A549 treated with DMSO at 1 μM for 4 hours (cell line): ENCODE measurements around the gene PMIS2. TPM values are rescaled to one million over a fixed set of nuclear protein-coding genes. Genes with fewer than 3 reads are reported as not detected.

ENCODE experiments used
- total RNA-seq: library from RNA; stranded (reverse); fragments of 200-300 nt; extraction: Qiagen RNA extraction; gene quantifications from 5 replicates; pipeline ENCODE4 v1.2.3, GENCODE V29; 2022; ENCODE audit warnings: low read depth

The PMIS2 gene
- total RNA-seq, result not detected in 5 replicates

DNA sequence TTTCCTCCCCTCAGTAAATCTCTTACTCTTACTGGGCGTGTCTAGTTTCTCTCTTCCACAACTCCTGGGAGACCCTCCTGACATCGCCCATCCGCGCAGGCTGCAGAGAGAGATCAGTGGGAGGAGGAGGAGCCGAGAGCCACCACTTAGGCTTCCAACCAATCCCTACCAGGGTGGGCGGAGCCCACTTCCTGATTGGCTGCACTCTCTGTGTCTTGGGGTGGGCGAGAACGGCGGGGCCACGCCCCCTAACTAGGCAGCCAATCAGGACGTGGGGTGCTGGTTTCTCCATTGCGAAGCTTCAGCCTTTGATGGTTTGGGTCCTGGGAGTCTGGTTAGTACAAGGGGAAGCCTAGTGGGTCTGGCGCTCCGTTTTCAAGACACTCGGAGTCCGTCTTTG lies at the start of gene PMIS2:
PMIS2 (plus strand) TSS at position 326 of the 400 bp plus-strand sequence. CDS start 87 bp downstream, outside the sequence.

DNA sequence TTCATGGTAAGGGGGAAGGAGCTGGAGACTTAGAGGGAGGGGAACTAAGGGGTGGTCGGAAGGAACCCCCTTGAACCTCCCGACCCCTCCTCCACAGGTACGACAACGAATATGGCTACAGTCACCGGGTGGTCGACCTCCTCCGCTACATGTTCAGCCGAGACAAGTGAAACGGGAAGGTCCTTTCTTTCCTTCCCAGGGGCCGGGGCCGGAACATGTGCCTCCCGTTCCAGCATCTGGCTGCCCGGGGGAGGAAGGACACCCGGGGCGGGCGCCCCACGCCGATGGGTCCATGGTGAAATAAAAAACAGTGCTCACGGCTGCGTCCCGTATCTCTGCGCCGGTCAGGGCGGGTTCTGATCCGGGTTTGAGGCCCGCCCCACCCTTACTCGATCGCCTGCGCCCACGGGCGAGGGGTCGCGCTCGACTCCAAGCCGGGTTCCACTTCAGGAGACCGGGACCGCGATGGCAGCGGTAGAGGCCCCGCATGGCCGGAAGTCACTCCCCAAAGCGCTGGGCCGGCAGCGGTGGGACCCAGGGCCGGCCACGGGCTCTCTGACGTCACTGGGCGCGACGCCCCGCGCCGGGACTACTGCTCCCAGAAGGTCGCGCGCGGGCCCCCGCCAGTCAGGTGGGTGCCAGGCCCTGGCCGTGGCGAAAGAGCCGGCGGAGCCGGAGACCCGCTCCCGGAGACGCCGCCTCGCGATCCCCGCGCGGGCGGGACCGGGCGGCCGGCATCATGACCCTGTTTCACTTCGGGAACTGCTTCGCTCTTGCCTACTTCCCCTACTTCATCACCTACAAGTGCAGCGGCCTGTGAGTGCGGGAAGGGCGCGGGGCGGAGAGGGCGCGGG lies 40.7 kb upstream of the PMIS2 start, which contains the start of gene TMEM147:
TMEM147 (plus strand) TSS at position 626 of the 854 bp plus-strand sequence; CDS start at position 740, 114 bp downstream.

DNA sequence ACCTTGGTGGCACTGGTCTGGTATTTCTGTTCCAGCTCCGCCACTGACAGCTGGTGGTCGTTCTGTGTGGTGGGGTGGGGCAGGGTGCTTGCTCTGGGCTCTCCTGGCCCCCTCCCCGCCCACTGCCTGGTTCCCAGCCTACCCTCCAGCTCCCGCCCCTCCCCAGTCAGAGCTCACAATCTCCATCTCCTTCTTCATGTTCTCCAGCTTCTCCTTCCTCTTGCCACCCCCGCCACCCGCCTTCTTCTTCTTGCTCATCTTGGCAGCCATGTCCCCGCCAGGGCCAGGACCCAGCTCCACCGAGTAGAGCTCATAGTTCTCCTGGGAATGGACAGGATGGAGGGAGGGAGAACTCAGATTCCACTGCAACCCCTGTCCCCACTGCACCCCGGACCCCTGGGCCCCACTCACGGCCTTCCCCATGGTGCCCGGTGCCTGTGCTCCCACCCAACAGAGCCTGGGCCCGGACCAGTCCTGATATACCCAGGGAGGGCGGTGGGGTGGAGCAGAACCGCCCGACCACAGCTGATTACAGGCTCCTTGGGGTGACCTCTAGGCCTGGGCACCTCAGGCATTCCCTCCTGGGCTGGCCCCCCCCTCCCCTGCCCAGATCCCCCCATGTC lies 22.7 kb upstream of the PMIS2 start, which contains the start of gene ATP4A:
ATP4A (minus strand) TSS at position 452 of the 623 bp plus-strand sequence; CDS start at position 423, 29 bp downstream.

DNA sequence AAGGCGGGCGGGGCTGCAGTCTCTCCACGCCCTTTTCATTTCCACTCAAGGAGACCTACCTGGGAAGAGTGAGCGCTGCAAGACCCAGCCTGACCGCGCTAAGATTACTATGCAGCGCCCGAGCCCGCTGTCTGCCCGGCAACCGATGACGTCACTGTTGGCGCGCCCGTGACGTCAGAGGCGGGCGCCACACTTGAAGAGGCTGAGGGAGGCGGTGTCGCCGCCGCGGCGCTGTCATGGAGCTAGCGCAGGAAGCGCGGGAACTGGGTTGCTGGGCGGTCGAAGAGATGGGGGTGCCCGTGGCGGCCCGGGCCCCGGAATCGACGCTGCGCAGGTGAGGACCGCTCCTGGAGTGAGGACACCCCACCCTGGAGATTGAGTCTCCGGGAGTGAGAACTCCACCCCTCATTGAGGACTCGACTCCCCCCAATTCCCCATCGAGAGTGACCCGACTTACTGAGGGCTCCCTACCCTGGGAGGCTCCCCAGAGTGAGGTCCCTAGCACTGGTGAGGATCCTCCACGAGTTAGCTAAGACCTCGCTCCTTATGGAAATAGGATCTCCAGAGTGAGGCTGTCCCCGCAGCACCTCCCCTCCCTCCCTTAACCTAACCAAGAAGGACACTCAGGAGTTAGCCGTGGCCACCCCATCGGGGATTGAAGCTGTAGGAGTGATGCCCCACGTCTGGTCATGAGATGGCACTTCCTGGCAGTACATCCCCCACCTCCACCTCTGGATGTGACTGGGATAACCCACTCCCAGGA lies 26.8 kb downstream of the PMIS2 start, which contains the start of gene HAUS5:
HAUS5 (plus strand) TSS at position 177 of the 763 bp plus-strand sequence; CDS start at position 237, 60 bp downstream.

DNA sequence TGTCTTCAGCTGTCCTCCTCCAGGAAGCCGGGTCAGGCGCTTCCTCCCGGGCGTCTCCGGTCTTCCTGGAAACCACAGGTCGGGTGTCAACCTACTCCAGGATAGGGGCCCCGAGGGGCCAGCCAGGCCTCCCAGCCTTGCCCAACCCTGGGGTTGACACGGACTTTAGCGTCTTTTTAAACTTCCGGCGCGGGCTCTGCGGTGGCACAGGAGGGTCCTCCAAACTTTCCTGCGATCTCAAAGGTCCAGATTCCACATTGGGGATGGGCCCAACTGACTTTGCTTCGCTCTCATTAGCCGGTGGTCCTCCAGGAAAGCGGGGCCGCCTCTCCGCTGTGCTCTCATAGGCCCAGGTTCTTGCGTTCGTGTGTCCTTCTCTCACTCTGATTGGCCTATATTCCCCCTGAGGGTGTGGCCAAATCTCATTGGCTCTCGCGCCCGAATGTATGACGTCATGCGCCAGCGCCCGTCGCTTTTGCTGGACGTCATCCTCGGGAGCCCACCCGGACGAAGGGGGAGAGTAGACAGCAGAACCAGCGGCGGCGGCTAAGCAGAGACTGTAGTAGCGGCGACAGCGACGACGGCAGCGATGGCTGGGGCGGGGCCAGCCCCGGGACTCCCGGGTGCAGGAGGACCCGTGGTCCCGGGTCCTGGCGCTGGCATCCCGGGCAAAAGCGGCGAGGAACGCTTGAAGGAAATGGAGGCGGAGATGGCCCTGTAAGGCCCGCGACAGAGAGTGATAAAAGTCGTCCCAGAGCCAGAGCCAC lies 42.8 kb downstream of the PMIS2 start, which contains the start of gene RBM42:
RBM42 (plus strand) TSS at position 472 of the 767 bp plus-strand sequence; CDS start at position 590, 118 bp downstream.

Other genes with a start within 250 kb of the PMIS2 start
- not detected in 5 replicates for gene FFAR1, start 238.3 kb upstream of the PMIS2 start, total RNA-seq
- not detected in 5 replicates for gene FFAR3, start 227.7 kb upstream of the PMIS2 start, total RNA-seq
- gene GPR42, start 215.1 kb upstream of the PMIS2 start, total RNA-seq, result not detected in 5 replicates
- 0.05 TPM in 1 of 5 replicates, not detected in the others for gene FFAR2, start 137.9 kb upstream of the PMIS2 start, total RNA-seq
- not detected in 5 replicates for gene KRTDAP, start 95.7 kb upstream of the PMIS2 start, total RNA-seq
- gene DMKN, start 72.5 kb upstream of the PMIS2 start, total RNA-seq, result 27.3 to 37.1 TPM (median 33.6 TPM) in 5 replicates
- gene SBSN, start 57.9 kb upstream of the PMIS2 start, total RNA-seq, result 2.7 to 3.9 TPM (median 3.0 TPM) in 5 replicates
- not detected in 5 replicates for gene GAPDHS, start 52.7 kb upstream of the PMIS2 start, total RNA-seq
- 350 to 445 TPM (median 403 TPM) in 5 replicates for gene TMEM147, start 40.5 kb upstream of the PMIS2 start, total RNA-seq
- 0.10 TPM in 1 of 5 replicates, not detected in the others for gene ATP4A, start 22.5 kb upstream of the PMIS2 start, total RNA-seq
- gene HAUS5, start 26.6 kb downstream of the PMIS2 start, total RNA-seq, result 10.8 to 18.4 TPM (median 15.7 TPM) in 5 replicates
- 147 to 213 TPM (median 187 TPM) in 5 replicates for gene RBM42, start 42.9 kb downstream of the PMIS2 start, total RNA-seq
- gene ETV2, start 55.6 kb downstream of the PMIS2 start, total RNA-seq, result 2.1 to 3.1 TPM (median 2.3 TPM) in 5 replicates
- 1,270 to 1,573 TPM (median 1,320 TPM) in 5 replicates for gene COX6B1, start 62.1 kb downstream of the PMIS2 start, total RNA-seq
- 0.64 to 1.2 TPM (median 0.84 TPM) in 5 replicates for gene UPK1A, start 80.3 kb downstream of the PMIS2 start, total RNA-seq
- 0.05 TPM in 1 of 5 replicates, not detected in the others for gene ZBTB32, start 118.4 kb downstream of the PMIS2 start, total RNA-seq
- gene KMT2B, start 131.8 kb downstream of the PMIS2 start, total RNA-seq, result 47.8 to 63.3 TPM (median 58.5 TPM) in 5 replicates
- 10.2 to 13.0 TPM (median 11.9 TPM) in 5 replicates for gene IGFLR1, start 156.3 kb downstream of the PMIS2 start, total RNA-seq
- 23.0 to 29.3 TPM (median 28.6 TPM) in 5 replicates for gene U2AF1L4, start 159.2 kb downstream of the PMIS2 start, total RNA-seq
- gene PSENEN, start 159.5 kb downstream of the PMIS2 start, total RNA-seq, result 273 to 299 TPM (median 279 TPM) in 5 replicates
- 20.7 to 27.8 TPM (median 21.4 TPM) in 5 replicates for gene LIN37, start 162.4 kb downstream of the PMIS2 start, total RNA-seq
- 0.16 to 0.34 TPM (median 0.20 TPM) in 5 replicates for gene HSPB6, start 170.9 kb downstream of the PMIS2 start, total RNA-seq
- gene PROSER3, start 172.0 kb downstream of the PMIS2 start, total RNA-seq, result 27.5 to 38.7 TPM (median 32.5 TPM) in 5 replicates
- gene ARHGAP33, start 189.4 kb downstream of the PMIS2 start, total RNA-seq, result 3.5 to 9.2 TPM (median 6.2 TPM) in 5 replicates
- gene PRODH2, start 226.7 kb downstream of the PMIS2 start, total RNA-seq, result 0.27 to 0.66 TPM (median 0.41 TPM) in 4 of 5 replicates, not detected in the other